ENCODE results near the gene TEX2.

The TEX2 gene

DNA sequence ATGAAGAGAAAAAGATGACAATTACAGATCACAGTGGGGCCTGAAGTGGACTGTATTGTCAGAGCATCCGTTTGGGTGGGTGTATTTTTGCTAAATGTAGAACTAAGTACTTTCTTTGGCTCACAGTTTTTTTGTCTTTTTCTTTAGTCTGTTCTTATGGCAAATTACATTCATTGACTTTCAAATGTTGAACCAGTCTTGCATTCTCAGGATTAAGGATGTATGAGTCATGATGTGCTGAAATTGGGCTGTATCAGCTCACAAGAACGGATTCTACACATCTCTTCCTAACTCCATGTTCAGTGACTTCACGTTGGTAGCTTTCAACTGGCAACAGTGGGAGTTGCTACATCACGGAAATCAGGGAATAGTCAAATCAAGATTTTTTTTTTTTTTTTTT lies 66.5 kb downstream of the TEX2 start:
- H3K27ac ChIP-seq (ENCODE audit: low read depth, low read length) = no peak overlapping the region
- H3K79me2 ChIP-seq (ENCODE audit: insufficient read depth, low read length) = no peaks in the 10 kb centered on the region
- no peaks in the 10 kb centered on the region for H3F3A ChIP-seq (ENCODE audit: insufficient read depth)
- H4K20me1 ChIP-seq (ENCODE audit: low read depth, low read length) = no peaks in the 10 kb centered on the region
- no peak overlapping the region for H3K9ac ChIP-seq (ENCODE audit: low read length)
- H3K36me3 ChIP-seq (ENCODE audit: low read length) = no peaks in the 10 kb centered on the region
- H3K9me3 ChIP-seq (ENCODE audit: insufficient read depth, low read length) = no peaks in the 10 kb centered on the region
- no peak overlapping the region for H3K4me2 ChIP-seq (ENCODE audit: low read depth, low read length, poor library complexity, severe bottlenecking)
- H3K4me3 ChIP-seq (ENCODE audit: insufficient read depth, low read length, poor library complexity, severe bottlenecking) = no peak overlapping the region
- H3K9me2 ChIP-seq (replicated peaks; ENCODE audit: insufficient read depth, low read length) = no peaks in the 10 kb centered on the region
- H2AFZ ChIP-seq (ENCODE audit: low read depth, low read length, severe bottlenecking) = no peak overlapping the region
- H3K27me3 ChIP-seq (ENCODE audit: low read length) = no peaks in the 10 kb centered on the region
- TF ChIP-seq CTCF (IDR thresholded peaks at IDR 0.05; ENCODE audit: insufficient read depth, low read length, poor library complexity, severe bottlenecking) (no peak), EZH2phosphoT487 (conservative IDR thresholded peaks at IDR 0.05; ENCODE audit: low read length) (no peak)

DNA sequence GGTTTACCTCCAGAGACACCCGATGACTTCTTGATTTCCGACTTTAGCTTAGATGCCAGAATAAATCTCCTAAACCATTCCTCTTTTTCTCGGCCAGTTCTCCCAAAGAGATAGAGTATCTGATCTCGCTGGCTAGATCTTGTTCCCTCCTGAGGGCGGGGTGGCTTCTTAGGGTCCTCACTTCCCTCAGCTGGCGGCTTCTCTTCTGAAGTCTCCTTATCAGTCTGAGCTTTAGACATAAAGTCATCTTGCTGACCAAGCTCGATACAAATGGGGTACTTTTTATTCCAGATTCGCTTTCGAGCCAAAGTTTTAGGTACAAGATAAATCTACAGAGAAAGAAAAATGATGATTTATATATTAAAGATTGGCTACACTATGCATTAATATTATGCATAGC lies 69.5 kb downstream of the TEX2 start:
- no peaks in the 10 kb centered on the region for H3F3A ChIP-seq (ENCODE audit: insufficient read depth)
- H3K9me3 ChIP-seq (ENCODE audit: insufficient read depth, low read length) = no peaks in the 10 kb centered on the region
- H3K27ac ChIP-seq (ENCODE audit: low read depth, low read length) = no peak overlapping the region
- H2AFZ ChIP-seq (ENCODE audit: low read depth, low read length, severe bottlenecking) = no peak overlapping the region
- no peaks in the 10 kb centered on the region for H3K79me2 ChIP-seq (ENCODE audit: insufficient read depth, low read length)
- H3K9me2 ChIP-seq (replicated peaks; ENCODE audit: insufficient read depth, low read length) = no peaks in the 10 kb centered on the region
- H3K27me3 ChIP-seq (ENCODE audit: low read length) = no peaks in the 10 kb centered on the region
- no peak overlapping the region for H3K4me2 ChIP-seq (ENCODE audit: low read depth, low read length, poor library complexity, severe bottlenecking)
- no peak overlapping the region for H3K9ac ChIP-seq (ENCODE audit: low read length)
- TF ChIP-seq EZH2phosphoT487 (conservative IDR thresholded peaks at IDR 0.05; ENCODE audit: low read length) = no peak
- no peak for TF ChIP-seq CTCF (IDR thresholded peaks at IDR 0.05; ENCODE audit: insufficient read depth, low read length, poor library complexity, severe bottlenecking)
- H3K4me3 ChIP-seq (ENCODE audit: insufficient read depth, low read length, poor library complexity, severe bottlenecking) = no peak overlapping the region
- H3K36me3 ChIP-seq (ENCODE audit: low read length) = no peaks in the 10 kb centered on the region
- H4K20me1 ChIP-seq (ENCODE audit: low read depth, low read length) = no peaks in the 10 kb centered on the region

DNA sequence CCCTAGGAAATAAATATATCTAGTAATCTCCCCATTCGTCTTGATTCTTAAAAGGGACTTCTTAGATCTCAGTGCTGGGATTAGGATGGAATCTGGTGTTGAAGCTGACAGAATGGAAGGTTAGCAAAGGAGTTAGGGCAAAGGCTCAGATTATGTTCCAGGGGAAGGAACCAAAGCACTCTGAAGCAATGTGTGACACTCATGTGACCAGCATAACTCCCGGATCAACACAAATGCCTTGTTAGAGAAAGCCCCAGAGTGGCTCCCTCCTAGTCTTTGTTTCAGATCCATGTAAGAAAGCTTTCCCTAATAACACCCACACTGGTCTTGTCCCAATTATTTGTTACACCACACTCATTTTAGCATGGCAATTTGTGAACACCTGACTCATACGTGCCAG lies 70.5 kb downstream of the TEX2 start:
- no peaks in the 10 kb centered on the region for H3K9me2 ChIP-seq (replicated peaks; ENCODE audit: insufficient read depth, low read length)
- H3K4me2 ChIP-seq (ENCODE audit: low read depth, low read length, poor library complexity, severe bottlenecking) = no peak overlapping the region
- no peaks in the 10 kb centered on the region for H3K27me3 ChIP-seq (ENCODE audit: low read length)
- no peaks in the 10 kb centered on the region for H4K20me1 ChIP-seq (ENCODE audit: low read depth, low read length)
- TF ChIP-seq EZH2phosphoT487 (conservative IDR thresholded peaks at IDR 0.05; ENCODE audit: low read length) (no peak), CTCF (IDR thresholded peaks at IDR 0.05; ENCODE audit: insufficient read depth, low read length, poor library complexity, severe bottlenecking) (no peak)
- no peak overlapping the region for H3K9ac ChIP-seq (ENCODE audit: low read length)
- H3K36me3 ChIP-seq (ENCODE audit: low read length) = no peaks in the 10 kb centered on the region
- H2AFZ ChIP-seq (ENCODE audit: low read depth, low read length, severe bottlenecking) = no peak overlapping the region
- no peaks in the 10 kb centered on the region for H3K9me3 ChIP-seq (ENCODE audit: insufficient read depth, low read length)
- no peak overlapping the region for H3K27ac ChIP-seq (ENCODE audit: low read depth, low read length)
- H3K4me3 ChIP-seq (ENCODE audit: insufficient read depth, low read length, poor library complexity, severe bottlenecking) = no peak overlapping the region
- H3K79me2 ChIP-seq (ENCODE audit: insufficient read depth, low read length) = no peaks in the 10 kb centered on the region
- H3F3A ChIP-seq (ENCODE audit: insufficient read depth) = no peaks in the 10 kb centered on the region

GRCh38 chr17:64190472-64190871 lies 72.6 kb downstream of the TEX2 start:
- no peak overlapping the region for H2AFZ ChIP-seq (ENCODE audit: low read depth, low read length, severe bottlenecking)
- no peaks in the 10 kb centered on the region for H3K9me3 ChIP-seq (ENCODE audit: insufficient read depth, low read length)
- H3K27me3 ChIP-seq (ENCODE audit: low read length) = no peaks in the 10 kb centered on the region
- H3K79me2 ChIP-seq (ENCODE audit: insufficient read depth, low read length) = no peaks in the 10 kb centered on the region
- H3K9ac ChIP-seq (ENCODE audit: low read length) = no peak overlapping the region
- H3K27ac ChIP-seq (ENCODE audit: low read depth, low read length) = no peak overlapping the region
- H3K4me3 ChIP-seq (ENCODE audit: insufficient read depth, low read length, poor library complexity, severe bottlenecking) = no peak overlapping the region
- H4K20me1 ChIP-seq (ENCODE audit: low read depth, low read length) = no peaks in the 10 kb centered on the region
- H3F3A ChIP-seq (ENCODE audit: insufficient read depth) = no peaks in the 10 kb centered on the region
- H3K9me2 ChIP-seq (replicated peaks; ENCODE audit: insufficient read depth, low read length) = no peaks in the 10 kb centered on the region
- H3K36me3 ChIP-seq (ENCODE audit: low read length) = no peaks in the 10 kb centered on the region
- H3K4me2 ChIP-seq (ENCODE audit: low read depth, low read length, poor library complexity, severe bottlenecking) = no peak overlapping the region
- no peak for TF ChIP-seq EZH2phosphoT487 (conservative IDR thresholded peaks at IDR 0.05; ENCODE audit: low read length)
- no peak for TF ChIP-seq CTCF (IDR thresholded peaks at IDR 0.05; ENCODE audit: insufficient read depth, low read length, poor library complexity, severe bottlenecking)

All from SU-DHL-6 (cell line).